ENCODE results near the gene DTX4.

The DTX4 gene

DNA sequence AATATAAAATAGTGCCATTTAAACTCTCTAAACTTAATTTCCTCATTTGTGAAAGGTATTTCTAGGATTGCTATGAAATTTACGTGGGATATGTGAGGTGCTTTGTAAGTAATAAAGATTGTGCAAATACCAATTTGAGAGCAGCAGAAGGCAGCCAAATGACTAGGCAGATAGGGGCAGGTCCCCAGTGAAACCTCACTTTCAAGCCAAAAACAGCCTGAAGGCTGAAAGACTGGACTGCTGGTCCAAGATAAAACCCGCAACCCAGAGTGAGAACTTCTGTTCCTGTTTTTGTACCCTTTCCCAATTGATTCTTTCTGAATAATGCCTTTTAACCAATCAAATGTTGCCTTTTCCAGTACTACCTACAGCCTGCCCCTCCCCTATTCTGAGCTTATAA lies 7.2 kb downstream of the DTX4 start:
- no peaks in the 10 kb centered on the region for H3K27me3 ChIP-seq (ENCODE audit: insufficient read depth, low read length, poor library complexity, severe bottlenecking)
- H3K9me2 ChIP-seq (replicated peaks; ENCODE audit: low read depth, low read length): no peaks in the 10 kb centered on the region
- H3K36me3 ChIP-seq (ENCODE audit: insufficient read depth, low read length): no peaks in the 10 kb centered on the region
- H2AFZ ChIP-seq (ENCODE audit: low read length): no peak overlapping the region
- no peak overlapping the region for H3K4me3 ChIP-seq (ENCODE audit: low read length, poor library complexity, severe bottlenecking)
- H4K20me1 ChIP-seq (ENCODE audit: insufficient read depth, low read length, poor library complexity, severe bottlenecking): no peaks in the 10 kb centered on the region
- peaks cover 7% of the 10 kb centered on the region; the same call in 1 of the 2 replicates for H3K9me3 ChIP-seq (ENCODE audit: insufficient read depth, low read depth, low read length)
- H3K79me2 ChIP-seq (ENCODE audit: insufficient read depth, low read length): no peaks in the 10 kb centered on the region
- H3K4me2 ChIP-seq (ENCODE audit: low read depth, low read length, poor library complexity, severe bottlenecking): no peak overlapping the region
- no peak overlapping the region for H3K9ac ChIP-seq (ENCODE audit: low read depth, low read length, poor library complexity, severe bottlenecking)
- H3K4me1 ChIP-seq (ENCODE audit: insufficient read depth, low read length, poor library complexity, severe bottlenecking): no peaks in the 10 kb centered on the region
- no peaks in the 10 kb centered on the region for H3F3A ChIP-seq (ENCODE audit: low read depth)
- no peak for TF ChIP-seq EZH2phosphoT487 (IDR thresholded peaks at IDR 0.05; ENCODE audit: borderline replicate concordance)
- TF ChIP-seq, protein P1, sequence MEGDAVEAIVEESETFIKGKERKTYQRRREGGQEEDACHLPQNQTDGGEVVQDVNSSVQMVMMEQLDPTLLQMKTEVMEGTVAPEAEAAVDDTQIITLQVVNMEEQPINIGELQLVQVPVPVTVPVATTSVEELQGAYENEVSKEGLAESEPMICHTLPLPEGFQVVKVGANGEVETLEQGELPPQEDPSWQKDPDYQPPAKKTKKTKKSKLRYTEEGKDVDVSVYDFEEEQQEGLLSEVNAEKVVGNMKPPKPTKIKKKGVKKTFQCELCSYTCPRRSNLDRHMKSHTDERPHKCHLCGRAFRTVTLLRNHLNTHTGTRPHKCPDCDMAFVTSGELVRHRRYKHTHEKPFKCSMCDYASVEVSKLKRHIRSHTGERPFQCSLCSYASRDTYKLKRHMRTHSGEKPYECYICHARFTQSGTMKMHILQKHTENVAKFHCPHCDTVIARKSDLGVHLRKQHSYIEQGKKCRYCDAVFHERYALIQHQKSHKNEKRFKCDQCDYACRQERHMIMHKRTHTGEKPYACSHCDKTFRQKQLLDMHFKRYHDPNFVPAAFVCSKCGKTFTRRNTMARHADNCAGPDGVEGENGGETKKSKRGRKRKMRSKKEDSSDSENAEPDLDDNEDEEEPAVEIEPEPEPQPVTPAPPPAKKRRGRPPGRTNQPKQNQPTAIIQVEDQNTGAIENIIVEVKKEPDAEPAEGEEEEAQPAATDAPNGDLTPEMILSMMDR (conservative IDR thresholded peaks at IDR 0.05; ENCODE audit: low read length): no peak

DNA sequence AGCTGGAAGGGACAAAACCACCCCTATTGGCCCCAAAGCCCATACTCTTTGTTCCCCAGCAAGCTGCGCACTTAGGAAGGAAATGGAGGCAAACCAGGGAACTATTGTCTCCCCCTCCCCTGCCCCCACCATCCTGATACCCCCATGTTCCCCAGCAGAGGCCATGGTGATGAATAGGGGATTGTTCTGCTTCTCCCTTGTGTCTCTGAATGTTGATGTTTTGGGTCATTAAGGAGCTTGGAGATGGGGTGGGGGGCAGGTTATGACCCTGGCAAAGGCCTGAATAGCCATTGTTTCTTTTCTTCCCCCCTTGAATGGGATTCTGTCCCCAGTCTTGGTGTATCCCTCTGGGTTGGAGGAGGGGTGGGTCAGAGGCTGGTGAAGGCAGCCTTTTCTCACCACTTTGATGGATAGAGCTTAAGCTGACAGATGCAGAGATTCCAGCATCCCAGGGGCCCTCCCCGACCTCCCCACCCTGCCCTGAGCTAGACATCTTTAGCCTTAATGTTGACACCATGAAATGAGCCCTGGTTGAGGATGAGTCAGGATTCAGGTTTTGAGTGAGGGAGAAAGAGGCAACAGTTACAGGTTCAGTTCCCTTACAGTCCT lies 8.3 kb downstream of the DTX4 start:
- H4K20me1 ChIP-seq (ENCODE audit: insufficient read depth, low read length, poor library complexity, severe bottlenecking): no peaks in the 10 kb centered on the region
- H3F3A ChIP-seq (ENCODE audit: low read depth): no peaks in the 10 kb centered on the region
- H3K27me3 ChIP-seq (ENCODE audit: insufficient read depth, low read length, poor library complexity, severe bottlenecking): no peaks in the 10 kb centered on the region
- no peak overlapping the region for H2AFZ ChIP-seq (ENCODE audit: low read length)
- H3K9me3 ChIP-seq (ENCODE audit: insufficient read depth, low read depth, low read length): peaks cover 7% of the 10 kb centered on the region; the same call in 1 of the 2 replicates
- no peaks in the 10 kb centered on the region for H3K4me1 ChIP-seq (ENCODE audit: insufficient read depth, low read length, poor library complexity, severe bottlenecking)
- no peaks in the 10 kb centered on the region for H3K36me3 ChIP-seq (ENCODE audit: insufficient read depth, low read length)
- no peaks in the 10 kb centered on the region for H3K79me2 ChIP-seq (ENCODE audit: insufficient read depth, low read length)
- H3K9ac ChIP-seq (ENCODE audit: low read depth, low read length, poor library complexity, severe bottlenecking): no peak overlapping the region
- no peak for TF ChIP-seq EZH2phosphoT487 (IDR thresholded peaks at IDR 0.05; ENCODE audit: borderline replicate concordance)
- TF ChIP-seq, protein P1 (conservative IDR thresholded peaks at IDR 0.05; ENCODE audit: low read length): no peak
- no peak overlapping the region for H3K4me2 ChIP-seq (ENCODE audit: low read depth, low read length, poor library complexity, severe bottlenecking)
- H3K4me3 ChIP-seq (ENCODE audit: low read length, poor library complexity, severe bottlenecking): no peak overlapping the region
- H3K9me2 ChIP-seq (replicated peaks; ENCODE audit: low read depth, low read length): no peaks in the 10 kb centered on the region

DNA sequence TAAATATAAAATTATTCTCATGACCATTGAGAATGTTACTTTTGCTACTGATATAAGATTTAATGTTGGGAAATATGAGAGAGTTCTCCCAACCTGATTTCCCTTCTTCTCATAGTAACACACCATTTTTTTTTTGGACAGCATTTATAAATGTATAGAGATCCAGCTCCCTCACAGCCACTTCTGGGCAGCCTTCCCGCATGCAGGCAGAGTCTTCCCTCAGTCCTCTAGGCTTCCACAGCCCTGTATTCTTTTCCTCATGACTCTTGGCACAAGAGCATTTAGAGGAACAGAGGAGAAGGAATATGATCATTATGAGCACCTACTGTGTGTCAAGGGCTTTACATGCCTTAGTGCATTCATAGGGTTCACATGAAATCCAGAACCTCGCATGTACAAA lies 9.0 kb downstream of the DTX4 start:
- Histone ChIP-seq H3K9ac (ENCODE audit: low read depth, low read length, poor library complexity, severe bottlenecking) (no peak overlapping the region), H2AFZ (ENCODE audit: low read length) (no peak overlapping the region), H3K4me2 (ENCODE audit: low read depth, low read length, poor library complexity, severe bottlenecking) (no peak overlapping the region), H3F3A (ENCODE audit: low read depth) (no peaks in the 10 kb centered on the region), H3K79me2 (ENCODE audit: insufficient read depth, low read length) (no peaks in the 10 kb centered on the region), H3K36me3 (ENCODE audit: insufficient read depth, low read length) (no peaks in the 10 kb centered on the region), H4K20me1 (ENCODE audit: insufficient read depth, low read length, poor library complexity, severe bottlenecking) (no peaks in the 10 kb centered on the region), H3K4me1 (ENCODE audit: insufficient read depth, low read length, poor library complexity, severe bottlenecking) (no peaks in the 10 kb centered on the region), H3K4me3 (ENCODE audit: low read length, poor library complexity, severe bottlenecking) (no peak overlapping the region), H3K9me3 (ENCODE audit: insufficient read depth, low read depth, low read length) (peaks cover 7% of the 10 kb centered on the region; the same call in 1 of the 2 replicates), H3K9me2 (replicated peaks; ENCODE audit: low read depth, low read length) (no peaks in the 10 kb centered on the region), H3K27me3 (ENCODE audit: insufficient read depth, low read length, poor library complexity, severe bottlenecking) (no peaks in the 10 kb centered on the region)
- TF ChIP-seq, protein P1 (conservative IDR thresholded peaks at IDR 0.05; ENCODE audit: low read length): no peak
- TF ChIP-seq EZH2phosphoT487 (IDR thresholded peaks at IDR 0.05; ENCODE audit: borderline replicate concordance): no peak

Measured in Loucy (cell line).